H1 (cell line): ENCODE results near the gene COL5A2. TPM values are rescaled to one million over a fixed set of nuclear protein-coding genes. Genes with fewer than 3 reads are reported as not detected.

Experiments
- ASH2L ChIP-seq: fragments of 200-600, 300-600 bp; sonication (generic); IDR thresholded peaks from one replicate; pipeline ENCODE4 v1.7.1; 2017; ENCODE audit warnings: low read length
- BACH1 ChIP-seq: IDR thresholded peaks from 2 replicates; pipeline ENCODE4 v1.6.1; 2012; ENCODE audit warnings: low read length, improper control_type of control experiment
- RNF2 ChIP-seq: fragments of 200-900, 300-1000 bp; sonication (generic); IDR thresholded peaks from 2 replicates; pipeline ENCODE4 v1.7.1; 2016; ENCODE audit warnings: borderline replicate concordance, low read depth, mild to moderate bottlenecking, antibody characterized with exemption, low read length; ENCODE audit not compliant: poor library complexity, severe bottlenecking; ENCODE audit errors: missing control alignments
- SIX5 ChIP-seq: IDR thresholded peaks from 2 replicates; pipeline ENCODE4 v1.6.1; 2011; ENCODE audit warnings: mild to moderate bottlenecking, low read depth, low read length
- SP1 ChIP-seq: IDR thresholded peaks from 2 replicates; pipeline ENCODE4 v1.6.1; 2011; ENCODE audit warnings: low read depth, low read length
- TAF1 ChIP-seq: IDR thresholded peaks from 2 replicates; pipeline ENCODE4 v1.6.1; 2011; ENCODE audit warnings: mild to moderate bottlenecking, low read depth, low read length
- polyA plus RNA-seq, 7 experiments: library from polyadenylated mRNA; depleted of rRNA in 3 of 7; stranded (reverse) in 5 of 7; unstranded in 2 of 7; fragments of >200 nt in 5 of 7; fragments of 200-250 nt in 2 of 7; gene quantifications; 1 replicate in 5 of 7; 2 replicates in 1 of 7; 4 replicates in 1 of 7; pipeline versions ENCODE4 v1.2.1 to v1.2.3, GENCODE V29; 2011 to 2013; ENCODE audit warnings: missing spikeins in 2 of 7, mixed read lengths in 2 of 7
- total RNA-seq: library from RNA; stranded (reverse); fragmentation: NEBNext Ultra II Directional; extraction: Animal tissue kit (Norgen Biotek cat#: 25700); gene quantifications from 2 replicates; pipeline ENCODE4 v1.2.1, GENCODE V29; 2021

The COL5A2 gene
- total and polyA plus RNA-seq, 2 of the 8 experiments (the other 6 are each of a cell fraction or from before 2014, with no cell fraction given): 4.7 to 24.2 TPM

- no peak for TF ChIP-seq SIX5
- peak; percentile 71; the same call in 1 of the 2 replicates for TF ChIP-seq SP1
- TF ChIP-seq RNF2: no peak
- peak; percentile 50 for TF ChIP-seq ASH2L
- TF ChIP-seq TAF1: 0 out of 2 replicates have a peak, but pooled peaks have one; percentile 26
- TF ChIP-seq BACH1: peak; percentile 73
Measured at GRCh38 chr2:189217541-189217940, 38.0 kb upstream of the COL5A2 start (continued).
